ENCODE data around the gene RGS6.

DNA sequence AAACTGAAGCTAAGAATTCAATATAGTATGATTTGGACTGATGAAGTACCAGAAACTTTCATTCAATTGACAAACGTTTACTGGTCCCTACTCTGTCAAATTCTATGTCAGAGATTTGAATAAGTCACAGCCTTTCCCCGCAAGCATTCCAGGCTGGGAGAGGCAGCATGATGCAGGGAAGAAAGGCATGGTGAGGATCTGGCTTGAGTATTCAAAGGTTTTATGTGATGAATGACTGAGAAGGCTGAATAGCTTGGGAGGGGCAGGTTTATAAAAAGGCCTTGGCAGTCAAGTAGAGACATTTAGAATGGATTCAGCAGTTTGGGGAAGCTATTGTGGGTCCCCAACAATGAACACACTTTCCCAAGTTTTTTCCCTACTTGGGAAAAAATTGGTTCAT is 529.8 kb downstream of the RGS6 start:
- no peak for TF ChIP-seq POLR2A (IDR thresholded peaks at IDR 0.05)
- TF ChIP-seq, protein P1, sequence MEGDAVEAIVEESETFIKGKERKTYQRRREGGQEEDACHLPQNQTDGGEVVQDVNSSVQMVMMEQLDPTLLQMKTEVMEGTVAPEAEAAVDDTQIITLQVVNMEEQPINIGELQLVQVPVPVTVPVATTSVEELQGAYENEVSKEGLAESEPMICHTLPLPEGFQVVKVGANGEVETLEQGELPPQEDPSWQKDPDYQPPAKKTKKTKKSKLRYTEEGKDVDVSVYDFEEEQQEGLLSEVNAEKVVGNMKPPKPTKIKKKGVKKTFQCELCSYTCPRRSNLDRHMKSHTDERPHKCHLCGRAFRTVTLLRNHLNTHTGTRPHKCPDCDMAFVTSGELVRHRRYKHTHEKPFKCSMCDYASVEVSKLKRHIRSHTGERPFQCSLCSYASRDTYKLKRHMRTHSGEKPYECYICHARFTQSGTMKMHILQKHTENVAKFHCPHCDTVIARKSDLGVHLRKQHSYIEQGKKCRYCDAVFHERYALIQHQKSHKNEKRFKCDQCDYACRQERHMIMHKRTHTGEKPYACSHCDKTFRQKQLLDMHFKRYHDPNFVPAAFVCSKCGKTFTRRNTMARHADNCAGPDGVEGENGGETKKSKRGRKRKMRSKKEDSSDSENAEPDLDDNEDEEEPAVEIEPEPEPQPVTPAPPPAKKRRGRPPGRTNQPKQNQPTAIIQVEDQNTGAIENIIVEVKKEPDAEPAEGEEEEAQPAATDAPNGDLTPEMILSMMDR (IDR thresholded peaks at IDR 0.05) = no peak
